ENCODE results near the gene PAK5.
"Not testable (repeated sequence)": the region's sequence is repeated elsewhere in the genome, so short reads cannot be mapped to it uniquely, and the experiment has no call there.

PAK5 gene

GRCh38 chr20:9660236-9660868 is 178.5 kb downstream of the PAK5 start:
- no peak overlapping the region for H3K27ac ChIP-seq
- TF ChIP-seq, protein P1, sequence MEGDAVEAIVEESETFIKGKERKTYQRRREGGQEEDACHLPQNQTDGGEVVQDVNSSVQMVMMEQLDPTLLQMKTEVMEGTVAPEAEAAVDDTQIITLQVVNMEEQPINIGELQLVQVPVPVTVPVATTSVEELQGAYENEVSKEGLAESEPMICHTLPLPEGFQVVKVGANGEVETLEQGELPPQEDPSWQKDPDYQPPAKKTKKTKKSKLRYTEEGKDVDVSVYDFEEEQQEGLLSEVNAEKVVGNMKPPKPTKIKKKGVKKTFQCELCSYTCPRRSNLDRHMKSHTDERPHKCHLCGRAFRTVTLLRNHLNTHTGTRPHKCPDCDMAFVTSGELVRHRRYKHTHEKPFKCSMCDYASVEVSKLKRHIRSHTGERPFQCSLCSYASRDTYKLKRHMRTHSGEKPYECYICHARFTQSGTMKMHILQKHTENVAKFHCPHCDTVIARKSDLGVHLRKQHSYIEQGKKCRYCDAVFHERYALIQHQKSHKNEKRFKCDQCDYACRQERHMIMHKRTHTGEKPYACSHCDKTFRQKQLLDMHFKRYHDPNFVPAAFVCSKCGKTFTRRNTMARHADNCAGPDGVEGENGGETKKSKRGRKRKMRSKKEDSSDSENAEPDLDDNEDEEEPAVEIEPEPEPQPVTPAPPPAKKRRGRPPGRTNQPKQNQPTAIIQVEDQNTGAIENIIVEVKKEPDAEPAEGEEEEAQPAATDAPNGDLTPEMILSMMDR (conservative IDR thresholded peaks at IDR 0.05): no peak

- TF ChIP-seq, protein P1 (conservative IDR thresholded peaks at IDR 0.05): no peak
- no peak overlapping the region for H3K27ac ChIP-seq
These were observed 191.1 kb downstream of the PAK5 start for GRCh38 chr20:9647741-9648140.

DNA sequence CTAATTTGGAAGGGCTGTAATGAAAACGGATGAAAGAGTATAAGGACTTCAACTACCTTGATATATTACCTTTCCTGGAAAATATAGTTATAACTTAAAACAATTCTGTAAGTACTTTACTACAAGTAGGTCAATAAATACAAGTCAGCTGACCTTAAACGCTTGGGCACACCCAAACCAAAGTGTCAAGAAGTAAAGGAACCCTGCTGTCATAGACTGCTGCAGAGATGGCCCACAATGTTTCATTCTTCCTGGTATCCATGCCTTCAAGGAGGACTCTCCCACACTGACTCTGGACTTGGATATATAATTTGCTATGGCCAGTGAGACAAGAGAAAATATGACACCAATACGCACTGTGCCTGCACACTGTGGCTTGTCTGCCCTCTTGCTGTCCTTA is 192.5 kb downstream of the PAK5 start:
- TF ChIP-seq, protein P1 (conservative IDR thresholded peaks at IDR 0.05): no peak
- H3K27ac ChIP-seq: no peak overlapping the region

- no peak overlapping the region for H3K27ac ChIP-seq
- TF ChIP-seq, protein P1 (conservative IDR thresholded peaks at IDR 0.05): no peak
These were observed 196.0 kb downstream of the PAK5 start for GRCh38 chr20:9642882-9643281.

DNA sequence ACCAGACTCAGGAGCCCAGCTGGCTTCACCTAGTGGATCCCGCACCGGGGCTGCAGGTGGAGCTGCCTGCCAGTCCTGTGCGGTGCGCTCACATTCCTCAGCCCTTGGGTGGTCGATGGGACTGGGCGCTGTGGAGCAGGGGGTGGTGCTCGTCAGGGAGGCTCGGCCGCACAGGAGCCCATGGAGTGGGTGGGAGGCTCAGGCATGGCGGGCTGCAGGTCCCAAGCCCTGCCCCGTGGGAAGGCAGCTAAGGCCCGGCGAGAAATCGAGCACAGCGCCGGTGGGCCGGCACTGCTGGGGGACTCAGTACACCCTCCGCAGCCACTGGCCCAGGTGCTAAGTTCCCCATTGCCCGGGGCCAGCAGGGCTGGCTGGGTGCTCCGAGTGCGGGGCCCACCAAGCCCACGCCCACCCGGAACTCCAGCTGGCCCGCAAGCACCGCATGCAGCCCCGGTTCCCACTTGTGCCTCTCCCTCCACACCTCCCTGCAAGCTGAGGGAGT is 197.3 kb downstream of the PAK5 start:
- H3K27ac ChIP-seq: not testable (repeated sequence)

- no peak overlapping the region for H3K27ac ChIP-seq
- TF ChIP-seq, protein P1 (conservative IDR thresholded peaks at IDR 0.05): no peak
These were observed 201.0 kb downstream of the PAK5 start for GRCh38 chr20:9637889-9638288.

DNA sequence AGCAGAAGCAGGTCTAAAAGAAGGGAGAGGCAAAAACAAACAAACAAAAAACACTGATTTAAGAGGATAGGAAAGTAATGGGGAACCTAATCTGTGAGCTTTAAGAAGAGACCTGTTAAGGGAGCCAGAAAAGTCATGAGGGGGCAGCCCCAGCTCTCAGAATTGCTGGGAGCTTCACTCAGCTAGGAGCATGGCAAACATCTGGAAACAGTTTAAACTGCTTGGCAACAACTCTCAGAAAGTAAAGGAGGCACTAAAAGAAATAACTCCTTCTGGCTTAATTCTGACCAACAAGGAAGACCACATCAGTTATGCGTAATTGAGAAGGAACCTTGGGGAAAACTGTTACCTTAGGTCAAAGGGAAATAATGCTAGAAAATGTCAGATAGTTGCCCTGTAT is 203.1 kb downstream of the PAK5 start:
- no peak overlapping the region for H3K27ac ChIP-seq
- TF ChIP-seq, protein P1 (conservative IDR thresholded peaks at IDR 0.05): no peak

- TF ChIP-seq, protein P1 (conservative IDR thresholded peaks at IDR 0.05): no peak
- no peak overlapping the region for H3K27ac ChIP-seq
These were observed 204.5 kb downstream of the PAK5 start for GRCh38 chr20:9634327-9634726.
